Measurements from ENCODE around the gene ATF2.
A peak's percentile ranks its signal among the peaks of the same experiment; 100 is the strongest.

ATF2 gene

DNA sequence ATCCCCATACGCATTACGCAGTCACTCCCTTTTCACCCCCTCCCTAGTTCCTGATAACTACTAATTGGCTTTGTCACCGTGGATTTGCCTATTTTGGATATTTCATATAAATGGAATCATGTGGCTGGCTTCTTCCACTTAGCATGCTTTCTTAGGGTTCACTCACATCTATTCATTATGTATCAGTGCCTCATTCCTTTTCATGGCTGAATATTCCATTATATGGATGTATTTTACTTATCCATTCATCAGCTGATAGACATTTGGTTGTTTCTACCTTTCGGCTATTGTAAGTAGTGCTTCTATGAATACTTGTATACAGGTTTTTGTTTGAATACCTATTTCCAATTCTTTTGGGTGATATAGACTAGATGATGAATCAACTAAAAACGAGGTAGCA, 8.6 kb upstream of the ATF2 start:
- no peak overlapping the region for H3K4me3 ChIP-seq (replicated peaks in 1 of 2; ENCODE audit: low read depth in 2 of 2, low read length in 2 of 2)
- TF ChIP-seq, protein P1, sequence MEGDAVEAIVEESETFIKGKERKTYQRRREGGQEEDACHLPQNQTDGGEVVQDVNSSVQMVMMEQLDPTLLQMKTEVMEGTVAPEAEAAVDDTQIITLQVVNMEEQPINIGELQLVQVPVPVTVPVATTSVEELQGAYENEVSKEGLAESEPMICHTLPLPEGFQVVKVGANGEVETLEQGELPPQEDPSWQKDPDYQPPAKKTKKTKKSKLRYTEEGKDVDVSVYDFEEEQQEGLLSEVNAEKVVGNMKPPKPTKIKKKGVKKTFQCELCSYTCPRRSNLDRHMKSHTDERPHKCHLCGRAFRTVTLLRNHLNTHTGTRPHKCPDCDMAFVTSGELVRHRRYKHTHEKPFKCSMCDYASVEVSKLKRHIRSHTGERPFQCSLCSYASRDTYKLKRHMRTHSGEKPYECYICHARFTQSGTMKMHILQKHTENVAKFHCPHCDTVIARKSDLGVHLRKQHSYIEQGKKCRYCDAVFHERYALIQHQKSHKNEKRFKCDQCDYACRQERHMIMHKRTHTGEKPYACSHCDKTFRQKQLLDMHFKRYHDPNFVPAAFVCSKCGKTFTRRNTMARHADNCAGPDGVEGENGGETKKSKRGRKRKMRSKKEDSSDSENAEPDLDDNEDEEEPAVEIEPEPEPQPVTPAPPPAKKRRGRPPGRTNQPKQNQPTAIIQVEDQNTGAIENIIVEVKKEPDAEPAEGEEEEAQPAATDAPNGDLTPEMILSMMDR (IDR thresholded peaks at IDR 0.05; ENCODE audit: low read depth, low read length), result no peak
- DNase-seq (ENCODE audit: low read depth in 2 of 2), result no peak

DNA sequence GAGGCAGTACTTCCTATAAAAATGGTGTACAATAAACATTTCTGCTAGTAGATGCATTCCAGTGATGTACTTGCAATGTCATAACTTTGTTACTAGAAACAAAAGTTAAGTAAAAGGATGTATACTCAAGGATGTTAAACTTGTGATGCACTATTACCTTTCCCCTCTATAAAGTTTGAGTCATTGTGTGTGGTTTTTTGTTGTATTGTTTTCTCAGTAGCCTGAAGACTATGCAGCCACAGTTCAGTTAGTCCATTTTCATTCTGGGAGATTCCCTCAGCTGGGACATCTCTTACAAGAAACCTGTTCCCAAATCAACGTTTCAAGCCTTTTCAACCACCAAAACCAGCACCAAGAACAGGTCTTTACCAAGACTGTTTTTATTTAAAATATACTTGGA, 7.9 kb upstream of the ATF2 start:
- no peak overlapping the region for H3K4me3 ChIP-seq (replicated peaks in 1 of 2; ENCODE audit: low read depth in 2 of 2, low read length in 2 of 2)
- peak in 1 of 2 donors; percentile 73 for DNase-seq (ENCODE audit: low read depth in 2 of 2)
- TF ChIP-seq, protein P1 (IDR thresholded peaks at IDR 0.05; ENCODE audit: low read depth, low read length), result no peak

DNA sequence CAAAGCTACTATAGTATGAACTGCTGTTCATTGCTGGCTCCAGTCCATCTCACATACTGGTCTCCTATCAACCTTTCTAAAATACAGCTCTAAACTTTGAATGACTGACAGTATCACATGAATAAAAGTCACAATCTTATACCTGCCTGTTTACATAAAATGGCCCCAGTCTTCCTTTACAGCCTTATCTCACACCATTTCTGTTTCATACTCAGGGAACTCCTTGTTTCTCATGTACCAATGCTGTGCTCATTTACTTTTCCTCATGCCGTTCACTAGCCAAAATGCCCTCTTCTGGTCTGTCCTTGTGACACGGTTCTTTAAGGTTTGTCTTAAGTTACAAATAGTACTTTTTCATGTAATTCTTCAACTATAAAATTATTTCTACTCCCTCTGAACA, 7.3 kb upstream of the ATF2 start:
- no peak overlapping the region for H3K4me3 ChIP-seq (replicated peaks in 1 of 2; ENCODE audit: low read depth in 2 of 2, low read length in 2 of 2)
- TF ChIP-seq, protein P1 (IDR thresholded peaks at IDR 0.05; ENCODE audit: low read depth, low read length), result no peak
- DNase-seq (ENCODE audit: low read depth in 2 of 2), result no peak

DNA sequence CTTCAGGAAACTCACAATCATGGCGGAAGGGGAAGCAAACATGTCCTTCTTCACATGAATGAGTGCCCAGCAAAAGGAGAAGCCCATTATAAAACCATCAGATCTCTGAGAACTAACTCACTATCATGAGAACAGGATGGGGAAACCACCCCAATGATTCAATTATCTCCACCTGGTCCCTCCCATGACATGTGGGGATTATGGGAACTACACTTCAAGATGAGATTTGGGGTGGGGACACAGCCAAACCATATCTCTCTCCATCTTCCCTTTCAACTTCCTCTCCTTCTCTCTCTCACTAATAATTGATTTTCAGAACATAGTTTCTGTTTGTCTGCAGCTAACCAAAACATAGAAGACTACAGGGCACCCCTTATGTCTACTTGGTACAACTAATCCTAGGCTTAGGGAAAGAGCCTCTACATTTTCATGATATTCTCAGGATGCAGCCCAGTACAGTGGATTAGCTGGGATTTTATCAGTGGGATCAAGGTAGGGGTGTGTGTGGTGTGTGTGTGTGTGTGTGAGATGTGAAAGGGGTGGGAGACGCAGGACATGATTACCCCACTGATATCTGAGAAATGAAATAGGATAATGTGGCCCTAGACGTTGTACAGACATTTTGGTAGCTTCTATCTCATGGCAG, 2.8 kb upstream of the ATF2 start:
- DNase-seq (ENCODE audit: low read depth in 2 of 2), result no peak
- no peak overlapping the region for H3K4me3 ChIP-seq (replicated peaks in 1 of 2; ENCODE audit: low read depth in 2 of 2, low read length in 2 of 2)
- TF ChIP-seq, protein P1 (IDR thresholded peaks at IDR 0.05; ENCODE audit: low read depth, low read length), result no peak

DNA sequence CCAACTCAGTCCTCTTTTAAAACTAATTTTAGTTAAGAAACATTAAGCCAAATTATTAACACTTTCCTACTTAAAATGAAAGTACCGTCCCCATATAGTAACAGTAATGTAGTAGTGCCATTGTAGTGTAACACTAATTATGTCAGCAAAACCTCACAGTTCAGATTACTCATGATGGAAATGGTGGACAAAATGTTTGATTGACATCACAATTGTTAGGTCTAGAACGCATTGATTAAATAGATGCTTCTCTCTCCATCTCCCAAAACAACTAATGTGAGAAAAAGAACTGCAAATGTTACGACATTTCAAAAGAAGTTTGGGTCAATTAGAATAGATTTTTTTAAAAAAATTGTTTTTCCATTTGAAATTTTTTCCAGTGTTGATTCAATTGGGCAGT, 1.2 kb upstream of the ATF2 start:
- DNase-seq (ENCODE audit: low read depth in 2 of 2), result no peak
- H3K4me3 ChIP-seq (replicated peaks in 1 of 2; ENCODE audit: low read depth in 2 of 2, low read length in 2 of 2), result no peak overlapping the region

DNA sequence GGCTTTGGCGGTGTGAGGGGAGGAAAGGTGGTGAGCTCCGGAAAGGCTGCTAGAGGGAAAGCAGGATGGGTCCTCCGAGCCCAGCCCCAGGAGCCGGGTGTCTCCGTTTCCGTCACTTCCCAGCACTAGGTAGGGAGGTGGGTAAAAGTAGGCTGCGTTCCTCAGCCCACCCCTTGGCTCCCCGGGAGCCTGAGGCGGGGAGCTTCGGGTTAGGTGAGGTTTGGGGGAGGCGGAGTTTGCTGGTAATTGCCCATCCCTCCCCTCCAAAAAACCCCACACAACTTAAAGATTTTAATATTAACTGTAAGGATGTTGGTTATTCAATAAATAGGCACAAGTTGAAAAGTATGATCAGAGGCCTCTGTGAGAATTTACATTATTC, 552 bp upstream of the ATF2 start:
- DNase-seq (ENCODE audit: low read depth in 2 of 2), result no peak
- TF ChIP-seq, protein P1 (IDR thresholded peaks at IDR 0.05; ENCODE audit: low read depth, low read length), result no peak
- peak overlapping the region; percentile 75 to 79 for H3K4me3 ChIP-seq (replicated peaks in 1 of 2; ENCODE audit: low read depth in 2 of 2, low read length in 2 of 2)

More for the DNA sequence above, 1.2 kb upstream of the ATF2 start:
- TF ChIP-seq, protein P1 (IDR thresholded peaks at IDR 0.05; ENCODE audit: low read depth, low read length), result no peak

Measured in cardiac fibroblast (primary cell).